Measurements from ENCODE around the gene CARS1.

CARS1 gene

DNA sequence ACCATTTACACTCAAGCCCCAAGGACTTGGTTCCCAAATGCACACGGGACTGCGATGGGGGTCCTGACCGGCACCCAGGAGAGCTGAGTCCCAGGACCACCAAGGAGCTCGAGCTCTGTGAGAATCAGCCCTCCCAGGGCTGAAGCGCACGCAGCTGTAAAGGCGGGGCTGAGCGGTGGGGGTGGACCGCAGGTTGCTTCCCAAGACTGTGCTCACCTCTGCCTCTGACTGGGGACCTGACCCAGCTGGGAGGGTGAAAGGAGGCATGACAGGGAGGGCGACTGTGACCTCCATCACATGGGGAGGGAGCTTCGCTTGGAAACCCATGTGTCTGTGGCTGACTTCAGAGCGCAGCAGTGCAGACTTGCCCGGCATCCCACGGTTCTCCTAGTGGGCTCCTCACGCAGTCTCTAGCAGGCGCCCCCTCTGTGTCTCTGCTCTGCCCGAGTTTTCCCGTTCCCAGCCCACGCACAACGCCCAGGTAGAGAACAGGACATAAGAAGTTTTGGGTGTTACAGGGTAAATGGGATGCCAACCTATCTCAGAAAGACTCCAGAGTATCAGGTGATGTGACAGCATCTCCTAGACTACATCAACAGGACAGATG lies 49.7 kb downstream of the CARS1 start:
- DNase-seq: no peak

DNA sequence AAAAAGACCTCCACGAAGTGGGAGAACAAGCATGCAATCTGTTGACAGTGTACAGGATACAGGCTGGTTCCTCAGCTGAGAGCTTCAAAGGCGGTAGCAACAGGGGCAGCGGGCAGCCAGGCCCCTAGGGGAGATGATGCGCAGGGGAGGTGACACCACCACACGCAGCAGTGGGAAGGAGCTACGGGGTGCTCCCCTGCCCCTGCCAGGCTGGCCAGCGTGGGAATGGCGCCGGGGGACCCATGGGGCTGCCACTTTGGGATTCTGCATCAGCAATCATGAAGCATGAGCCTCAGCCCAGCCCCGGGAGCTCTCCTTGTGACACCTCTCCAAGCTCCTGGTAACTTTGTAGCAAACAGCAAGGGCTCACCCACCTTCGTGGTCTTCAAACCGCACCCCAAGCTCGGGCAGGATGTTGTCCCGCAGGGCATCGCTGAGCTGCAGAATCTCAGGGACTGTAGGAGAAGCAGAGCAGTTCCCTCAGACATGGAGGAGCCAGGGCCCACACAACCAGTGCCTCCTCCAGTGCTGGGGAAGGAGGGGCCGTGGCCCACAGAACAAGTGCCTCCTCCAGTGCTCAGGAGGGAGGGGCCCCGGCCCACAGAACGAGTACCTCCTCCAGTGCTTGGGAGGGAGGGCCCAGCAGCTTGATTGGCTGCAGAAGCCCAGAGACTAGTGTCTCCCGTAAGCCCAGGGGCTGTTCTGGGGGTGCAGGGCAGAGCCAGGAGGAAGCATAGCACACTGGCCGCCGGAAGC lies 50.5 kb downstream of the CARS1 start:
- DNase-seq: no peak

DNA sequence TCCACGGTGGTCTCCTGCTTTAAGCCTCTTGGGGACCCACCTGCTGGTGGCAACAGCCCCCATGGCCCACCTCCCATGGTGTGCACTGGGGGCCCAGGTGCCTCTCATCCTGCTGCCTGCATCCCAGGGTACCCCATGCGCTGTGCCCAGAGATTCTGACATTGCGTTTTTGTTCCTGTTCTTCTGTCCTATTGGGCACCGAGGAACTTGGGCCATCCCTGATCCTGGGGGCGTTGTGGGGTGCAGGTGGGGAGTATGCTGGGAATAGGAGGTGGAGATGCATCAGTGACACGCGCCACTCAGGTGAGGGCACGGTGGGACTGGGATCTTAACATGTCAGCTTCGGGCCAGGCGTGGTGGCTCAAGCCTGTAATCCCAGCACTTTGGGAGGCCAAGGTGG lies 52.7 kb downstream of the CARS1 start:
- no peak for DNase-seq

DNA sequence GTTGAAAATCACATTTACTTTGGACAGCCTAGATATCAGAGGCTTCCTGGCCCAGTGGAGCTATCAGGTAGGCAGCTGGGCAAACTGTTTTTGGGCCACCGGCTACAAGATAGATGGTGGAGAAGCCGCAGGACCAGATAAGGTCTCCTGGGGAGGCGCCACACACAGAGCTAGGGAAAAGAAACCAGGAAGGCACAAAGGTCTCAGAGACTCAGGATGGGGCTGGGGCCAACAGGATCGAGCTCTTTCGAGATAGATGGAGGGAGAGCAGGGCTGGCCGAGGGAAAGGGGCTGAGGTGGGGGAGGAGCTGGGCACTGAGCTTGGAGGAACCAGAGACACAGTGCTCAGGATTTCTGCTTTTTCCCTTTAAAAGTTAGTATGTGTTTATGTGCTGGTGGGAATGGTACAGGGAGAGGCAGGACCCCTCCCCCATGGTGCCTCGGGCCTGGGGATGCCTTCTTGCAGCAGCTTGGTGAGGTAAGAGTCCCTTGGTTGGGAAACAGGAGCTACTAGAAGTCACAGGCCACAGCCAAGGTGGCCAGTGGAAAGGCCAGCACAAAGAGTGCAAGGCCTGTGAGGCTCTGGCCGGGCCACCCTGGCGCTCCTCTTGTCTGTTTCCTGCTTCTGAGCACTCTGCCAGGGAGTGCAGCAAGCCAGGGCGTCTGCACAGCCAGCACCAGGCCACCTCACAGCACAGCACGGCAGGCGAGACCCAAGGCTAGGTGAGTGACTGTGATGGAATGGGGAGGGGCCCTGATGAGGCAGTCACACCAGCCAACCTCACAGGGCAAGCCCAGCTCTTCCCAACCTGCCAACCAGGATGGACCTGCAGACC lies 53.6 kb downstream of the CARS1 start:
- no peak for DNase-seq

DNA sequence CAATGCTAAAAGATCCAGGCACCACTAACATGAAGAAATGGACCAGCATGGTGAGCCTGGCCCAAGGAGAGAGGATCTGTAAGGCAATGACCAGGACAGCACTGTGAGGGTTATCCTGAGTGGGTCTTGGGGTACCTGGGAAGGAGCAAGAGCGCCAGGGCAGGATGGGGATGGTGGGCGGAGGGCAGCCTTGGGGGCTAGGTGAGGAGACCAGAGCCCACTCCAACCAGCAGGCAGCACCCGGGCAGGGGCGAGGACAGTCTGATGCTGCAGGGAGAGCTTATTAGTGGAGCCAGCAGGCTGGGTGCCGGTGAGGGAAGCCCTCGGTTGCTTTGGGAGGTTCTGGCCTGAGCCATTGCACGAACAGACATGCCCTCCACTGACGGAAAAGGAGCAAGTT lies 54.4 kb downstream of the CARS1 start:
- DNase-seq: no peak

DNA sequence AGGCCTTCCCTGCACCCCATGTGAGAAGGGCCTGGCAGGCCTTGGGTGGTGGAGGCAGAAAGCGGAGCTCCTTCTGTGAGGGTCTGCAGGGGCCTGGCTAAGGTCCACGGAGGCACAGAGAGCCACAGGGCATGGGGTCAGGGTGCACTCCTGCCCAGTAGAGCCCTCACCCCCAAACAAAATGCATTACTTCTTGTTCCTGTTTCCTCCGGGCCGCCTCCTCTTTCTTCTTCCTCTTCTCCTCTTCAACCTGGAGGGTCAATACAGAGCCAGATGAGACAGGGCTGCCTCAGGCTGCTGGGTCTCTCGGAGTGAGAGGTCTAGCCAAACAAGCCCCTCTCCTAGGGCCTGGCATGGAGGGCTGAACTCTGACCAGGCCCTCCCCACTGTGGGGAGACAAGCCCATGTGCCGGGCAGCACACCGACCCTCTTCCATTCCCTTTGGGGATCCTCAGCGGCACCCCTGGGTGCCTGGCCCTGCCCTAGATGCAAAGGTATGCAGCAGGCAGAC lies 54.8 kb downstream of the CARS1 start:
- no peak for DNase-seq

DNA sequence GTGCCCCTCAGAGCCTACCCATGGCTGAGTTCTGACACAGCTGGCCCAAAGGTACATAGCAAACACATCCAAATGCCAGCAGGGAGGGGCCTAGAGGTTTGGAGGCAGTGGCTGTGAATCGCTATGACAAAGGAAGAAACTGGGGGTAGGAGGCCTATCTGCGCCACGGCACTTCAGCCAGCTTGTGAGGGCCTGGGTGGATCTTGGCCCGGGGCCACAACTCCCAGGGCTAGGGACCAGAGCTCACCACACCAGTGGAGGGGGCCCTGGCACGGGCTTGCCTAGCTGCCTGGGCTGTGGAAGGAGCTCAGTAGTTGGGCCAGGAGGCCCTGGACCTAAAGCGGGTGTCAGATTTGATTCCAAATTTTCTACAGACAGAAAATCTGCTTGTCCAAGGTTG lies 55.7 kb downstream of the CARS1 start:
- DNase-seq: no peak

DNA sequence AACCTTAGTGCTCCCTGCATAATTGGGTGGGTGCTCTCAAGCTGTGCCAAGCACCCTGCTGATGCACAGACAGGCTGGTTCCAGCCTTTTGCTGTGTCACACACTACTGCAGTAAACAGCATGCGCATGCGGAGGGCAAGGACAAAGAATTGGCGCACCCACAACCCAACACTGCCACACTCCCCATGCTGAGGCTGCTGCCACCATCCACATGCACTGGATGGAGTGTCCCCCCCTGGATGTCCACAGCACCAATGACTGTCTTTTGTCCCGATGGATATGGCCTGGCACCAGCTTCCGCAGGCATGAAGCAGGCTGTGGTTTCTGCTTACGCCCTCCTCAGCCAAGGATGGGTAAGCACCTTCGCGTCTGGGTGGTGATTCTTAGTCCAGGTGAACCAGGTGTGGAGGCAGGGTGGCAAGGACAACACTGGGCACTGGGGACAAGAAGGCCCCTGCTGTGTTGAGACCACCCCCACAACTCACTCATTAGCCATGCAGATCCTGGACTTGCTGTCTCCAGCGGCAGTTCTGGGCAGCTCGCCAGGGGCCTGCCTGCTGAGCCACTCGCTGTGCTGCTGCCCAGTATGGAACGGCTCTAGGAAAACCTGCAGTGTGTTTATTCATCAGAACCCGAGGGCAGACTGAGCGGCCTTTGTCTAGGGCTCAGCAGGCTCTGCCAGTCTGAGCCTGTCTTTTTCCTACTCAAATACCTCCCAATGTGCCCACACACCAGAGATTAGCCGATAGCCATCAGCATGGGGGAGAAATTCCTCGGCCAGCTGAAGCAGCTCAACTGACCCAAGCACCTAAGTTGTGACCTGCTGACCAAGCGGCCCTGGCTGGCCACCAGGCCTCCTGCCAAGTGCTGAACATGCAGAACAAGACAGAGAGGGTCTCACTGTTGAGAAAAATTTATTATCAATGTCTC lies 56.9 kb downstream of the CARS1 start:
- no peak for DNase-seq

DNA sequence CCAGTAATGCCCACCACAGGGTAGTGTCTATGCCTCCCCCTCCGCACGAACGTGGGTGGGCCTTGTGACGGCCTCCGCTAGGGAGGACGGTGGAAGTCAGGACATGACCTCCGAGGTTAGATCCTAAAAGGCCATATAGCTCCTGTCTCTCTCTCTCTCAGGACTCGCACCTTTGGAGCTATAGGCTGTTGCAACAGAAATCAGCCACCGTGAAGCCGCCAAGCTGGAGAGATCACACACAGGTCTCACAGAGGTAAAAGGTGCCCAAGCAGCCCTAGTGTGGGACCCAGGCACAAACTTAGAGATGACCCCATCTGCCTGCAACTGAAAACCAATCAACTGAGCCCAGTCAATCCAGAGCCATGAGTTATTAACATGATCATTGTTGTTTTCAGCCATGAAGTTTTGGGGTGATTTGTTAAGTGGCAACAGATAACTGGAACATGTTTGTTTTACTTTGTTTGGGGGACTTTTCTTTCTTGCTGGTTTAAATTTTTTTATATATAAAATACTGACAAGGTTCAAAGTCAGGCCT lies 57.7 kb downstream of the CARS1 start:
- no peak for DNase-seq

DNA sequence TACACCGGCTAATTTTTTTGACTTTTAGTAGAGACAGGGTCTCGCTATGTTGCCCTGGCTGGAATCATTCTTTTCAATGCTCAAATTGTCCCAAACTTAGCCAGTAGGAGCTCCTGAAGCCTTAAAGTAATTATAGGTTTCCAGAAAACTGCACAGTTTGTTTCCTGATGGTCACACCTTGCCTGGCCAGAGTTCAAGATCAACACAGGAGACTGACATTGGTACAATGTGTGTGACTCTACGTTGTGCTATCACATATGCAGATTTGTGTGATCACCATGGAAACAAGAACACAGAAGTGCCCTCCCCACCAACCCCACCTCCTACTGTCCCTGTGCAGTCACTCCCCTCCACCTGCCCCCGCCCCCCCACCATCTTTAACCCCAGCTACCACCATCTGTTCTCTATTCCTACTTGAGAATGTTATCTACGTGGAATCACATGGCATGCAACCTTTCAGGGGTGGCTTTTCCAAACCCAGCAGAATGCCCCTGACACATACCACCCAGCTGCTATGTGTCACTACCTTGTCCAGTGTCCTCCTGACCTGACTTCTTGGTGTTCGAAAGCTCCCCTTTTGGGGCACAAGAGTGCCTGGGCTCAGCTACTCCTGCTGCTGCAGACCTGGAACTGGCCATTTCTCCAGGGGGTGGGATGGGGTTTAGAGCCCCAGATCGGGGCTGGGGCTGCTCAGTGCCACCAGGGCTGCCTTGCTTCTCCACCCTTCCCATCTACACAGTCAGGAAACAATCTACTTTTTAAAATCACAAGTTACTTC lies 59.0 kb downstream of the CARS1 start:
- no peak for DNase-seq

DNA sequence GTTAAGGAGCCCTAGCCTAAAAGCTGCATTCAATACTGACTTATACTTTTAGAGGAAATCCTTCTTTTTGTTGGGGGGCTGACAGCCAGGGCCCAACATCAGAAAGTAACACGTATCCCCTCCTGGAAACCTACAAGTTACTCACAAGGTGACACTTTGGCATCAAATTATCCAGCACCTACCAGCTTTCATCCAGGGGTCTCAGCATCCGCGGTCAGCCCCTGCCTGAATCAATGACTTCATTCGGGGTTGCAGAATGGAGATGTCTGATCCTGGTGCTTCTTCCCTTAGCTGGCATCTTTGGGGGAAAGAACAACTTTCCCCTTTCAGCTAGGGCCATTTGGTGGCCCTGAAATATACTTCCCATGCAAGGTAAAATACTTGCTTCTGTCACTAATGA lies 59.8 kb downstream of the CARS1 start:
- DNase-seq: no peak

DNA sequence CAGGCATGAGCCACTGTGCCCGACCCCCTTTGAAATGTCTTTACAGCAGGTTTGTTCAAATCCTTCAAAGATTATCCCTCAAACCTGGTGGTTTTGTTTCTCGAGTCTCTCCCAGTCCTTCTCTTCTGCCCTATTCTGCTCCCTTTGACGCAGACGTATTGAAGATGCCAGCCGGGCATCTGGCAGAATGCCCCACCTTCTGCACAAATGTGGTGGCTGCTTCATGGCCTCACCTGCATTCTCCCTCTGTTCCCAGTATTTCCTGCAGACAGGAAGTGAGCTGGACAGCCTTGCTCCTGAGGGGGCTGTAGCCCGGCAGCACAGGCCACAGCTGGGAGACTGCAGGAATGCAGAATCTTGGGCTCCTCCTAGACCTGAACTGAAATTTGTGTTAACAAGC lies 60.2 kb downstream of the CARS1 start:
- DNase-seq: no peak

DNA sequence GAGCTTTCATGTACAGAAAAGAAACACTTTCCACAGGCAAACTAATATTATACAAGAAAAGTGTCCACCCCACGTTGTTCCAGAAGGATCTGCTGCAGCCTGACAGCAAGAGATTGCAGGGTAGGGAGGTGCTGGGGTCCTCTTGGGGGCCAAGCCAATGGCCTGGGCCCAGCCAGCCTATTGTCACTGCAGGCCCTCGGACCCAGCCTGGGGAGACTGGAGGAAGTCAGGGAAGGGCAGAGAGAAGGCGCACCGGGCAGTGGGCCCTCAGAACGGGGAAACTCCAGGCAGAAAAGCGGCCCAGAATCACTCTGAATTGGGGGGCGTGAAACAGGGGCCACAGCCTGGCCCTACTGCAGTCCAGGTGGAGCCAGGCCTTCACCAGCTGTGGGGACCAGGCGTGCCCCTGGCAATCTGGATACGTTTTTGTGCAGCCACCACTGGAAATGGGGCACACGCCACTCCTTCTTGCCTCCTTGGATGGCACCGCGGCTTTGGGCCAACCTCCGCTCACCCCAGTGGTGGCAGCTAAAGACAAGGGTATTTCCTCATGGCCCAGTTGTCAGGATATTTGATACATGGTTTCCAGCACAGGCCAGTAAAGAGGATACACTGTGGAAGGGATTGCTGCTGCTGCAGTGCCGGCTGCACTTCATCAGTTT lies 61.2 kb downstream of the CARS1 start:
- DNase-seq: no peak

DNA sequence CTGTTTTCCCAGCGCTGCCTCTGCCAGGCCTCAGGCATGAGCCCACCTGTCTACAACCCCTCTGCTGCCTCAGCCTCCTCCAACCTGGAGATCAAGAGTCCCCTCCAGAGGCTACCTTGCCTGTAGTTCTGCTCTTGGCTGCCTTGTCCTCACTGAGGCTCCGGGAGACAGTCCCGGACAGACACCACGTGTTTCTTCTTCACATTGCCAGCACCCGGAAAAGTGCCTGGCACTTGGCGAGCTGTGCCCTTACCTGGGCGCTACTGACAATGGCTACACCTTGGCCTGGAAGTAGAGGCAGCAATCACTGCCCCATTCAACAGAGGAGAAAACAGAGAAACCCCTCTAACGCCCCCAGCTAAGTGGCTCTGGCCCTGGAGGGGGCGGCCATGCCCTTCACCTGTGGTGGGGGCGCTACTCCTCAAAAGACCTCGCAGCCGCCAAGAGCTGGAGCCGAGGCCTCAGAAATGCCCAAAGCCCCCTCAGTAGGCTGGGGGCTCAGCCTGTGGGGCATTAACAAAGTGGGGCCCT lies 62.1 kb downstream of the CARS1 start:
- no peak for DNase-seq

DNA sequence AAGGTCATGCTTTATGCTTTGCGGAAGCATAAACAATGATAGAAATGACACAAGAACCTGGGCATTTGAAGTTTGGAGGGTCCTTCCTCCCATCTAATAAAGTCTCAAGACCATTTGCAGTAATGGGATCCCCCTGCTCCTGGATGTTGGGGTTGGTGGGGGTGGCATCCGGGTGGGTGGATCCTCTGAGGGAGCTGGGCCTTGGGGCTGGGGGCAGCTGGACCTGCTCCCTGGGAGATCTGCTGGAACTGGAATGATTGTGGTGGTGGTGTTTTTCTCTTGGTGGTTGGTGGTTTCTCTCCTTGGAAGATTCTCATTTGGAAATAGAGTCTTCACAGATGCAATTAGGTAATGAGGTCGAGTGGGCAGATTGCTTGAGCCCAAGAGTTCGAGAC lies 62.9 kb downstream of the CARS1 start:
- no peak for DNase-seq

DNA sequence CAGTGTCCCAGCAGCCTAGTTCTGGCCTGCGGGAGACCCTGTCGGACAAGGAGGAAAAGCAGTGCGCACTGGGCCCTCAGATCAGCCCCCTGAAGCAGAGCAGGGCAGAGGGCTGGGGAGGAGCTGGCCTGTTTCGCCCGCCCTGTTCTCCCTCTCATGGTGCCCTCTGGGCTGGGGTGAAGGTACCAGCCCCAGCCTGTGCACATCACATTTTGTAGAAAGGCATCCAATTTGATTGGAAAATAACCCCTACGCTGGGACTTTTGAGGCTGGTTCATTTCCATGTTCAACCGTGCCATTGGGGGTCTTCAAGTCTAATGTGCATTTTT lies 64.3 kb downstream of the CARS1 start:
- DNase-seq: no peak

DNA sequence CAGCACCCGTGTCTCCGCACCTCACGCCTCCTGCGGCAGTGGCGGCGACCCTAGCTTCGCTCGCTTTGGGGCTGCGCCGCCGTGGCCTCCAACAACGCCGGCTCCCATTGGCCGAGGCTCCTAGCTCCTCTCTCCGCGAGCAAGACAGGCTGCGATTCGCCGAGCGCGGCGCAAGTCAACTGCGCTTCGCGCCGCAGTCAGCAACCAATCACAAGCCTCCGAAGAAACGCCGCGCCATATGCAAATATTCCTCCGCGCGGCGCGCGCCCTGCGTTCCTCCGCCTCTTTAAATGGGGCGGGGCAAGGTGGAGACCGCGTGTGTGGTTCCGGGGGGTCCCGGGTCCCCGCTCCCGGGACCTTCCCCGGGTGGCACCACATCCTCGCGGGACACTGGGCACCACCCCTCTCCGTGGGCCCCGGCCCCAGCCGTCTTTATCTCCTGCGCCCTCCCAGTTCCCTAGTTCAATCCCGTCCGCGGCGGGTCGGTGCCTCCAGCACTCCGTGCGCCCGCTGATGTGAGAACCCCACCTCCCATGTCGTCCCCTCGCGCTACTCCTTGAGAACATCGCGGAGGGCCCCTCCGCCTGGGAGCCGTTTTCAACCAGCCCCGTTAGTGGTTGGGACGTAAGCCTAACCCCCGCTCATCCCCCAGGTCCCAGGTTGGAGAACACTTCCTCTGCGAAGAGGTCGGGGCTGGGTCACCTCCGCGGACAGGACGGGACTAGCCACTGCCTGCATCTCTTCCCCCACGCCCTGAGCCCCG lies 64.8 kb downstream of the CARS1 start, which contains the start of gene NAP1L4:
TSS of gene NAP1L4 (minus strand) at position 96 of the 763 bp plus-strand sequence. CDS start 13,109 bp downstream, outside the sequence.
- DNase-seq: peak; percentile 96

DNA sequence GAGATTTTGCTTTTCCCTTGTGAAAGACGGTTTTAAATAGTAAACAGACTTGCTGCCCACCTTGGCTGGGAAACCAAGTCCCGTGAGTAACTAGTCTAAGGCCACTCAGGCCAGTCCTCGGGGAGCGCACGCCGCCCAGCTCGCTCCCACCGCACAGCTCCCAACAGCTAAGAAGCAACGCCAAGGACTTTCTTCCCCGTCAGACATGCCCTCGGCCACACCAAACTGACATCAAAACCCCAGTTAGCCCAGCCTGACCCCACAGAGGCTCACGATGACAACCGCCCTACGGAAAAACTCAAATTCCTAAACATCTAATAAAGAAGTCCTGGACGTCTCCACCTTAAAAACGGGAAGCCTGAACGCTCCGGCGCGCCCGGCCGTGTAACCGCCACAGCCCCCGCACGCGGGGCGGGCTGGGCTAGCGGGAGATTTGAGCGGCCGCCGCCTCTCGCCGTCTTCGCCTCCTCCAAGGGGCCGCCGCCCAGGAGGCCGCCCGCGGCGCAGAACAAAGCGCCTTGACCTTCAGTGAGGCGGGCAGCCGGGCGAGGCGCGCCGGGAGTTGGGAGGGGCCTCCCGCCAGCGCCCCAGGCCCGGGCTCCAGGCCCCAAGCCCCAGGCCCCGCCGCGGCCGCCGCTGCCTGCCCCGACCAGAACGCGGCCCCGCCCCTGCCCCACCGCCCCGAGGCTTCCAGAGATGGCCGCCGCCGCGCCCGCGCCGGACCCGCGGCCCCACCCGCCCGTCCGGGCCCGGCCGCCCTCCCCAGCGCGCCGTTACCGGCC lies 65.6 kb downstream of the CARS1 start:
- DNase-seq: no peak

Data from CD4-positive, alpha-beta T cell treated with Interleukin-15 for 1 hour (primary cell).